HG02870 (cell line): ENCODE measurements around the gene DCP2.

Experiments
- ATAC-seq: cut with Tn5 transposase; IDR thresholded peaks from one replicate; pipeline ENCODE4 v1.9.1; 2021; ENCODE audit warnings: mild to moderate bottlenecking, moderate library complexity; ENCODE audit not compliant: unreplicated experiment

DCP2 gene

DNA sequence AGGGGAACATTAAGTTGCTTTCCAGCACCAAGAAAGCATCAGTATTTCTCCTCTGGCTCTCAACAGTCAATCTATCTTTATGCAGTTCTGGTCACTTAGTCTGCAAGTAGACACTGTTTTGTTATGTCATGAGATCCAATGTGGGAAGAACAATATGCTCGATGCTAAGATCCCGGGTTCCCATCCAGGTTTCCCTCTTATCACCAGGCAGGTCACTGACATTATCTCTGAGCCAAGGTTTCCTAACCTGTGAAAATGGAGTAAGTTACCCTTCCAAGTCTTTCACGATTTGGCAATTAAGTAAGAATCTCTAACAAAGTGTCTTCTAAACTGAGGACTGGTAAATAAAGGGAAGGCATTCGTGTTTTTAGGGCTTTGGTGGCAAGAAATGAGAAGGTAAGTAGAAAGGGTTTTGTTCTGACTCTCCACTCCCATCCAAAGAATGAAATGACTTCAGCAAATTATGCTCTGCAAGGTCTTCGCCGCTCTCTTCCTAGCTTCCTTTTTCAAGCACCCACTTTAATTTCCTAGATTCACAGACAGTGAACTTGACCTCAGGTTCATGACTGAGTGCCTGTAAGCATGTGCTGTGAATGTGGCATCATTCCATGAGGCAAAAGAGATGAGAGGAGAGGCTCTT lies 86.4 kb downstream of the DCP2 start:
- ATAC-seq, result no peak

DNA sequence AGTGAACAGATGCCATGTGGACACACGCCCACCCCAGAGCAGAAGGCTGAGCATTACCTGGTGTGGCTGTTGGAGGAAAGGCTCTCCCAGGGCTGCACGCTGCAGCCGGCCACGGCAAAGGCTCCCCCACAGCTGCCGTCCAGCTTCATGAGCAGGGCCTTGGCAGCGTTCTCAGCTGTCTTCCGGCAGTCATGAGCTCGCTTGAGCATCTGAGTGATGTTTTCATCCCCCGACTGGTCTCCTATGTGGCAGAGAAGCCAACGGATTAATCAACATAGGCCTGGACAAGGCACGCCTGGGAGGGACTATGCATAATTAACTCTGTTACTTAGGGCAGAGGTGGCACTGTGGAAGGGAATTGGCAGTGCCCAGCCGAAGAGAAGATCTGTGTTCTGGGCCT lies 87.3 kb downstream of the DCP2 start:
- no peak for ATAC-seq

DNA sequence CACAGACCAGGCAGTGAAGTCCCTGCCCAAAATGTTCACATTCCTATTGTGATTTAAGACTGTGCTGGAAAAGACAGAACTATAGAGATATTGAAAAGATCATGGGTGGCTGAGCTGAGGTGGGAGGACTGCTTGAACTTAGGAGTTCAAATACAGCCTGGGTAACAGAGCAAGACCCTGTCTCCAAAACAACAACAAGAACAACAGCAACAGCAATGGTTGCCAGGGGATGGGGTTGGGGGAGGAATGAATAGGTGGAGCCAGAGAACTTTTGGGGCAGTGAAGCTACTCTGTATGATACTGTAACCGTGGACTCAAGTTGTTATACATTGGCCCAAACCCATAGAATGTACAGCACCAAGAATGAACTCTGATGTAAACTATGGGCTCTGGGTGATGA lies 88.2 kb downstream of the DCP2 start:
- no peak for ATAC-seq

DNA sequence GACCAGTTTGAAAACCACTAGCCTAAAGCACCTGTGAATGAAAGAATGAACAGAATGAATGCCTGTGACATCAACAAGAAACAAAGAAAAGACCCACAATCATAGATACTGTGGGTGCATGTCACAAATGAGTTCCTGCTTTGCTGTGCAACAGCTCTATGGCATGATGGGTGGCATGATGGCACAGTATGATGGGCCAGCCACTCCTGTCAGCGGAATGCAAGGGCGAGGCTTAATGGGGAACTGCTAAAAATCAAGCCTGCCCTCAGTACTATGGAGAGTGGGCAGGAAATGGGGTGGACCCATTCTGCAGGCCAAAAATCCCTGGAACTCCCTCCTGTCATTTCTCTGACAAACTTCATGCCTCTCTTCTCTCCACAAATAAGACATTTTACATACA lies 89.0 kb downstream of the DCP2 start:
- ATAC-seq, result no peak

DNA sequence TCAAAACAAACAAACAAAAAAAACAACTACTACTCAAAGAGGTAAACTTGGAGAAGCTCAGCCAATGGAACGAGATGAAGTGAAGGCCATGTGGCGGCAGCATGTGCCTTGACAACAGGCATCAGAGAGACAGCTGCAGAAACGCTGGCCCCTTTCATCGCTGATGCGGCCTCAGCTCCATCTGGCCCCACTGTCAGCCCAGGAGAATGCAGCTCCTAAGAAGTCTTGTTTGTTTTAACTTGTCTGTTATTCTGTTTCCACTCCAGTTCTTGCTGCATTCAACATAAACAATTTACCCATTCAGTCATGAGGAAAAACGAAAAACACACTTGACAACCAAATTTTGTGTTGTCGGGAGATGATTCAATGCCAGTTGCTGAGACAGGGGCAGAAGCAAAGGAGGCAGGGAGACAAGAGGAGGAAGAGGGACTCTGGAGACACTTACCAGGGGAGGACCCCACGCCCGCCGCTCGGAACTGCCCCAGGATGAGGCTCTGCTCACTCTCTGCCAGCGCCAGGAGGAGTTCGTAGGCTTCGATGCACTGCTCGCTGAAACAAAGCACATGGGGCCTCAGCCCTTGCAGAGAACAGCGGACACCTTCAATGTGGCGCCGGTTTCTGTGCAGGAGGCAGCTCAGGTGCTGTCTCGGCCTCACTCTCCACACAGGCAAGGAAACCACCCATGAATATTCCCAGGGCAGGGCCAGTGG lies 91.2 kb downstream of the DCP2 start:
- ATAC-seq, result no peak

DNA sequence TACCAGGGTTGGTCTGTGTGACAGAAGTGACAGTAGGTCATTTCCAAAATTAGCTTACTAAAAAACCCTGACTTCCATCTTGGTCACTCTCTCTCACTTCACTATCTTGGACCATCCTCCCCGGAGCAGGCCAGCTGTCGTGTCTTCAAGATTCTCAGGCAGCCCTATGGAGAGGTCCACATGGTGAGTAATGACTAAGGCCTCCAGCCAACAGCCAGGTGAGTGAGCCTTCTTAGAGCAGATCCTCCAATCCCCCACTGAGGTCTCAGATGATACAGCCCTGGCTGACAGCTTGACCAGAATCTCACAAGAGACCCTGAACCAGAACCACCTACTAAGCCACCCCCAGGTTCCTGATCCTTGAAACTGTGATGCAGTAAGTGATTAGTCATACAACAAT lies 92.0 kb downstream of the DCP2 start:
- no peak for ATAC-seq
